Neural cell (in vitro differentiated cells): ENCODE measurements around the gene NAA50. TPM values are rescaled to one million over a fixed set of nuclear protein-coding genes. Genes with fewer than 3 reads are reported as not detected.
A peak's percentile ranks its signal among the peaks of the same experiment; 100 is the strongest.

Experiments
- H2AFZ ChIP-seq: fragments of 200-600, 300-800 bp; sonication (generic), shearing (Covaris generic); 2 replicates; pipeline ENCODE4 v1.6.0; 2014; ENCODE audit warnings: low read depth, mild to moderate bottlenecking, antibody characterized with exemption, low read length, moderate library complexity
- H3F3A ChIP-seq: fragments of 200-600 bp; shearing (Covaris generic); 2 replicates; pipeline ENCODE4 v1.6.1; 2016; ENCODE audit warnings: mild to moderate bottlenecking, moderate library complexity, mixed read lengths, antibody characterized with exemption, low read length; ENCODE audit not compliant: insufficient read depth, poor library complexity, severe bottlenecking
- H3K27ac ChIP-seq: fragments of 200-600, 300-800 bp; sonication (generic), shearing (Covaris generic); 2 replicates; pipeline ENCODE4 v1.5.1; 2014; ENCODE audit warnings: mild to moderate bottlenecking, low read length, moderate library complexity
- H3K27me3 ChIP-seq: fragments of 300-800, 200-600 bp; sonication (generic), shearing (Covaris generic); 2 replicates; pipeline ENCODE4 v1.6.0; 2014; ENCODE audit warnings: mild to moderate bottlenecking, low read depth, low read length, moderate library complexity; ENCODE audit not compliant: insufficient read depth
- H3K36me3 ChIP-seq: fragments of 300-800, 200-600 bp; sonication (generic), shearing (Covaris generic); 2 replicates; pipeline ENCODE4 v1.5.1; 2014; ENCODE audit warnings: mild to moderate bottlenecking, antibody characterized with exemption, low read length, moderate library complexity; ENCODE audit not compliant: insufficient read depth
- H3K4me2 ChIP-seq: fragments of 300-800, 200-600 bp; sonication (generic), shearing (Covaris generic); 2 replicates; pipeline ENCODE4 v1.6.0; 2014; ENCODE audit warnings: mild to moderate bottlenecking, low read length
- H3K4me3 ChIP-seq: fragments of 300-800, 200-600 bp; sonication (generic), shearing (Covaris generic); 2 replicates; pipeline ENCODE4 v1.5.1; 2014; ENCODE audit warnings: mild to moderate bottlenecking, low read length, moderate library complexity
- H3K79me2 ChIP-seq: fragments of 200-600 bp; shearing (Covaris generic); replicated peaks from 2 replicates; pipeline ENCODE4 v1.6.0; 2014; ENCODE audit warnings: mild to moderate bottlenecking, low read length, moderate library complexity; ENCODE audit not compliant: insufficient read depth
- H3K9ac ChIP-seq: fragments of 300-800, 200-600 bp; sonication (generic), shearing (Covaris generic); 2 replicates; pipeline ENCODE4 v1.6.1; 2016; ENCODE audit warnings: mild to moderate bottlenecking, low read length, mixed read lengths
- H3K9me2 ChIP-seq: fragments of 200-600 bp; shearing (Covaris generic); 2 replicates; pipeline ENCODE4 v1.6.1; 2016; ENCODE audit warnings: mild to moderate bottlenecking, low read length, mixed read lengths; ENCODE audit not compliant: insufficient read depth
- H3K9me3 ChIP-seq: fragments of 200-600, 300-800 bp; sonication (generic), shearing (Covaris generic); 2 replicates; pipeline ENCODE4 v1.6.1; 2016; ENCODE audit warnings: mild to moderate bottlenecking, mixed run types, low read length, moderate library complexity, mixed read lengths
- H4K20me1 ChIP-seq: fragments of 200-600 bp; shearing (Covaris generic); 2 replicates; pipeline ENCODE4 v1.6.1; 2016; ENCODE audit warnings: mild to moderate bottlenecking, mixed run types; ENCODE audit not compliant: insufficient read depth
- EP300 ChIP-seq: fragments of 450-650 bp; conservative IDR thresholded peaks from 2 replicates; pipeline ENCODE4 v1.6.1; 2014; ENCODE audit warnings: antibody characterized with exemption, mild to moderate bottlenecking, moderate library complexity; ENCODE audit not compliant: poor library complexity, severe bottlenecking
- EZH2 ChIP-seq: fragments of 200-600, 300-800 bp; shearing (Covaris generic), sonication (generic); IDR thresholded peaks from 2 replicates; pipeline ENCODE4 v1.6.1; 2014; ENCODE audit warnings: antibody characterized with exemption, low read length, borderline replicate concordance, mild to moderate bottlenecking; ENCODE audit not compliant: insufficient read depth, poor library complexity, severe bottlenecking
- MXI1 ChIP-seq: fragments of 450-650 bp; conservative IDR thresholded peaks from 2 replicates; pipeline ENCODE4 v1.6.1; 2014; ENCODE audit warnings: antibody characterized with exemption, mild to moderate bottlenecking; ENCODE audit not compliant: poor library complexity, severe bottlenecking
- POLR2AphosphoS5 ChIP-seq: IDR thresholded peaks from 2 replicates; pipeline ENCODE4 v1.6.1; 2012
- RAD21 ChIP-seq: fragments of 450-650 bp; conservative IDR thresholded peaks from 2 replicates; pipeline ENCODE4 v1.6.1; 2014; ENCODE audit warnings: antibody characterized with exemption, mild to moderate bottlenecking, moderate library complexity
- SMC3 ChIP-seq: fragments of 450-650 bp; conservative IDR thresholded peaks from 2 replicates; pipeline ENCODE4 v1.6.1; 2014; ENCODE audit warnings: antibody characterized with exemption, mild to moderate bottlenecking, moderate library complexity; ENCODE audit not compliant: poor library complexity
- TAF1 ChIP-seq: IDR thresholded peaks from 2 replicates; pipeline ENCODE4 v1.6.1; 2012; ENCODE audit warnings: low read depth
- polyA plus RNA-seq: library from polyadenylated mRNA; depleted of rRNA; stranded (reverse); fragments of >200 nt; gene quantifications from 2 replicates; pipeline ENCODE4 v1.2.3, GENCODE V29; 2014
- TF ChIP-seq, protein P1 (sequence below): fragments of 450-650 bp; IDR thresholded peaks from 2 replicates; pipeline ENCODE4 v1.5.1; 2014; ENCODE audit warnings: antibody characterized with exemption, mild to moderate bottlenecking, moderate library complexity; ENCODE audit not compliant: poor library complexity, severe bottlenecking
- TF ChIP-seq, protein P2 (sequence below): IDR thresholded peaks from 2 replicates; pipeline ENCODE4 v1.6.1; 2012; ENCODE audit warnings: borderline replicate concordance

Gene NAA50
- polyA plus RNA-seq, 1 donor from 2014 or later = 69.6 TPM

- Histone ChIP-seq H3F3A (no peaks in the 10 kb centered on the region), H3K36me3 (no peaks in the 10 kb centered on the region), H3K4me3 (peak overlapping the region; percentile 77), H3K9me3 (no peaks in the 10 kb centered on the region), H2AFZ (peak overlapping the region; percentile 27), H3K9ac (peak overlapping the region; percentile 81), H3K79me2 (peaks cover 33% of the 10 kb centered on the region), H3K27ac (peak overlapping the region; percentile 27), H3K4me2 (peak overlapping the region; percentile 88), H4K20me1 (no peaks in the 10 kb centered on the region), H3K27me3 (no peaks in the 10 kb centered on the region), H3K9me2 (no peaks in the 10 kb centered on the region)
- TF ChIP-seq, protein P1, sequence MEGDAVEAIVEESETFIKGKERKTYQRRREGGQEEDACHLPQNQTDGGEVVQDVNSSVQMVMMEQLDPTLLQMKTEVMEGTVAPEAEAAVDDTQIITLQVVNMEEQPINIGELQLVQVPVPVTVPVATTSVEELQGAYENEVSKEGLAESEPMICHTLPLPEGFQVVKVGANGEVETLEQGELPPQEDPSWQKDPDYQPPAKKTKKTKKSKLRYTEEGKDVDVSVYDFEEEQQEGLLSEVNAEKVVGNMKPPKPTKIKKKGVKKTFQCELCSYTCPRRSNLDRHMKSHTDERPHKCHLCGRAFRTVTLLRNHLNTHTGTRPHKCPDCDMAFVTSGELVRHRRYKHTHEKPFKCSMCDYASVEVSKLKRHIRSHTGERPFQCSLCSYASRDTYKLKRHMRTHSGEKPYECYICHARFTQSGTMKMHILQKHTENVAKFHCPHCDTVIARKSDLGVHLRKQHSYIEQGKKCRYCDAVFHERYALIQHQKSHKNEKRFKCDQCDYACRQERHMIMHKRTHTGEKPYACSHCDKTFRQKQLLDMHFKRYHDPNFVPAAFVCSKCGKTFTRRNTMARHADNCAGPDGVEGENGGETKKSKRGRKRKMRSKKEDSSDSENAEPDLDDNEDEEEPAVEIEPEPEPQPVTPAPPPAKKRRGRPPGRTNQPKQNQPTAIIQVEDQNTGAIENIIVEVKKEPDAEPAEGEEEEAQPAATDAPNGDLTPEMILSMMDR = no peak
Observed at GRCh38 chr3:113695431-113695785, 50.6 kb downstream of the NAA50 start.

DNA sequence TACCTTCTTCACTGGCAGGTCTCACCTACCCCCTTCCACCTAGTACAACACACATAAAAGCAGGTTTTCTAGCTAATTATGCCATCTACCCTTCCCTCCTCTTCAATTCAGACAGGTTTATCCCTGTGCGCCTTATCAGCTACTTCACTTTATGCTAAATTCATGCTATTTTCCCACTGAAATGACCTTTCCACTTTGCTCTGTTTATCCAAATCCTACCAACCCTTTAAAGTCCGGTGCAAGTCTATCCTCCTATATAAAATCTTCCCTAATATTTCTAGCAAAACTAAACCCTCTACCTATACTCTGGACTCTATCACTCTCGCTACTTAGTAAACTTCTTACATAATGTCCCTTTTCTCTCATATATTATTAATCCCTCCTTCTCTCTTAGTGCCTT is 55.6 kb downstream of the NAA50 start:
- Histone ChIP-seq H3K9me3 (peaks cover 3% of the 10 kb centered on the region), H3K4me2 (no peak overlapping the region), H3K79me2 (peaks cover 29% of the 10 kb centered on the region), H2AFZ (no peak overlapping the region), H3K9me2 (no peaks in the 10 kb centered on the region), H4K20me1 (no peaks in the 10 kb centered on the region), H3F3A (no peaks in the 10 kb centered on the region), H3K4me3 (no peak overlapping the region), H3K27ac (no peak overlapping the region), H3K9ac (no peak overlapping the region), H3K36me3 (no peaks in the 10 kb centered on the region), H3K27me3 (no peaks in the 10 kb centered on the region)
- TF ChIP-seq SMC3 = no peak
- TF ChIP-seq TAF1 = no peak
- no peak for TF ChIP-seq EZH2
- no peak for TF ChIP-seq EP300
- TF ChIP-seq MXI1 = no peak
- TF ChIP-seq, protein P1 = no peak
- no peak for TF ChIP-seq RAD21
- TF ChIP-seq, protein P2, sequence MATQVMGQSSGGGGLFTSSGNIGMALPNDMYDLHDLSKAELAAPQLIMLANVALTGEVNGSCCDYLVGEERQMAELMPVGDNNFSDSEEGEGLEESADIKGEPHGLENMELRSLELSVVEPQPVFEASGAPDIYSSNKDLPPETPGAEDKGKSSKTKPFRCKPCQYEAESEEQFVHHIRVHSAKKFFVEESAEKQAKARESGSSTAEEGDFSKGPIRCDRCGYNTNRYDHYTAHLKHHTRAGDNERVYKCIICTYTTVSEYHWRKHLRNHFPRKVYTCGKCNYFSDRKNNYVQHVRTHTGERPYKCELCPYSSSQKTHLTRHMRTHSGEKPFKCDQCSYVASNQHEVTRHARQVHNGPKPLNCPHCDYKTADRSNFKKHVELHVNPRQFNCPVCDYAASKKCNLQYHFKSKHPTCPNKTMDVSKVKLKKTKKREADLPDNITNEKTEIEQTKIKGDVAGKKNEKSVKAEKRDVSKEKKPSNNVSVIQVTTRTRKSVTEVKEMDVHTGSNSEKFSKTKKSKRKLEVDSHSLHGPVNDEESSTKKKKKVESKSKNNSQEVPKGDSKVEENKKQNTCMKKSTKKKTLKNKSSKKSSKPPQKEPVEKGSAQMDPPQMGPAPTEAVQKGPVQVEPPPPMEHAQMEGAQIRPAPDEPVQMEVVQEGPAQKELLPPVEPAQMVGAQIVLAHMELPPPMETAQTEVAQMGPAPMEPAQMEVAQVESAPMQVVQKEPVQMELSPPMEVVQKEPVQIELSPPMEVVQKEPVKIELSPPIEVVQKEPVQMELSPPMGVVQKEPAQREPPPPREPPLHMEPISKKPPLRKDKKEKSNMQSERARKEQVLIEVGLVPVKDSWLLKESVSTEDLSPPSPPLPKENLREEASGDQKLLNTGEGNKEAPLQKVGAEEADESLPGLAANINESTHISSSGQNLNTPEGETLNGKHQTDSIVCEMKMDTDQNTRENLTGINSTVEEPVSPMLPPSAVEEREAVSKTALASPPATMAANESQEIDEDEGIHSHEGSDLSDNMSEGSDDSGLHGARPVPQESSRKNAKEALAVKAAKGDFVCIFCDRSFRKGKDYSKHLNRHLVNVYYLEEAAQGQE = no peak
- no peak for TF ChIP-seq POLR2AphosphoS5
